SU-DHL-6 (cell line): Measurements from ENCODE around the gene IFT52.

Source experiments
- H2AFZ ChIP-seq: fragments of 200-600 bp; sonication (generic); 2 replicates; pipeline ENCODE4 v1.6.1; 2014; ENCODE audit warnings: low read depth, mild to moderate bottlenecking, moderate library complexity, mixed read lengths, antibody characterized with exemption, low read length; ENCODE audit not compliant: severe bottlenecking
- H3F3A ChIP-seq: fragments of 200-600 bp; shearing (Covaris generic); 2 replicates; pipeline ENCODE4 v1.6.0; 2016; ENCODE audit warnings: antibody characterized with exemption, mild to moderate bottlenecking; ENCODE audit not compliant: insufficient read depth
- H3K27ac ChIP-seq: fragments of 200-600 bp; sonication (generic); 2 replicates; pipeline ENCODE4 v1.5.1; 2016; ENCODE audit warnings: low read depth, mild to moderate bottlenecking, low read length, moderate library complexity, mixed read lengths
- H3K27me3 ChIP-seq: fragments of 200-600 bp; sonication (generic), shearing (Covaris generic); 2 replicates; pipeline ENCODE4 v1.6.0; 2014; ENCODE audit warnings: mild to moderate bottlenecking, low read length
- H3K36me3 ChIP-seq: fragments of 200-600 bp; sonication (generic); 2 replicates; pipeline ENCODE4 v1.6.1; 2014; ENCODE audit warnings: mild to moderate bottlenecking, low read length, mixed read lengths
- H3K4me2 ChIP-seq: fragments of 300-600, 200-600 bp; shearing (Covaris generic), sonication (generic); 2 replicates; pipeline ENCODE4 v1.6.0; 2014; ENCODE audit warnings: low read length, low read depth, mild to moderate bottlenecking; ENCODE audit not compliant: poor library complexity, severe bottlenecking
- H3K4me3 ChIP-seq: fragments of 200-600 bp; sonication (generic); 2 replicates; pipeline ENCODE4 v1.5.1; 2014; ENCODE audit warnings: antibody characterized with exemption, low read length, mild to moderate bottlenecking, mixed read lengths; ENCODE audit not compliant: insufficient read depth, poor library complexity, severe bottlenecking
- H3K79me2 ChIP-seq: fragments of 200-600 bp; sonication (generic); 2 replicates; pipeline ENCODE4 v1.6.1; 2014; ENCODE audit warnings: mild to moderate bottlenecking, low read length, moderate library complexity; ENCODE audit not compliant: insufficient read depth
- H3K9ac ChIP-seq: fragments of 200-600 bp; sonication (generic); 2 replicates; pipeline ENCODE4 v1.7.0; 2014; ENCODE audit warnings: mild to moderate bottlenecking, low read length
- H3K9me2 ChIP-seq: fragments of 200-600 bp; sonication (generic); replicated peaks from 2 replicates; pipeline ENCODE4 v1.6.1; 2014; ENCODE audit warnings: low read length; ENCODE audit not compliant: insufficient read depth
- H3K9me3 ChIP-seq: fragments of 200-600 bp; sonication (generic); 2 replicates; pipeline ENCODE4 v1.6.1; 2014; ENCODE audit warnings: low read length, mixed read lengths; ENCODE audit not compliant: insufficient read depth
- H4K20me1 ChIP-seq: fragments of 200-600 bp; sonication (generic); 2 replicates; pipeline ENCODE4 v1.6.1; 2014; ENCODE audit warnings: low read depth, mild to moderate bottlenecking, antibody characterized with exemption, low read length, moderate library complexity, mixed read lengths
- CTCF ChIP-seq: fragments of 200-600 bp; sonication (generic); IDR thresholded peaks from one replicate; pipeline ENCODE4 v1.5.1; 2017; ENCODE audit warnings: antibody characterized with exemption, mild to moderate bottlenecking, low read length, moderate library complexity; ENCODE audit not compliant: insufficient read depth, poor library complexity, severe bottlenecking
- EZH2phosphoT487 ChIP-seq: fragments of 200-600 bp; sonication (generic), shearing (Covaris generic); conservative IDR thresholded peaks from 2 replicates; pipeline ENCODE4 v1.6.1; 2018; ENCODE audit warnings: mild to moderate bottlenecking, antibody characterized with exemption, low read length, moderate library complexity, mixed read lengths

IFT52 gene

GRCh38 chr20:43570496-43570895 lies 20.2 kb upstream of the IFT52 start:
- Histone ChIP-seq H2AFZ (no peak overlapping the region), H3K9me3 (no peaks in the 10 kb centered on the region), H4K20me1 (no peaks in the 10 kb centered on the region), H3K9ac (no peak overlapping the region), H3K79me2 (no peaks in the 10 kb centered on the region), H3K36me3 (no peaks in the 10 kb centered on the region), H3K9me2 (no peaks in the 10 kb centered on the region), H3K27me3 (no peaks in the 10 kb centered on the region), H3F3A (no peaks in the 10 kb centered on the region), H3K4me2 (no peak overlapping the region), H3K4me3 (no peak overlapping the region), H3K27ac (no peak overlapping the region)
- TF ChIP-seq CTCF (no peak), EZH2phosphoT487 (no peak)

GRCh38 chr20:43571310-43571709 lies 19.4 kb upstream of the IFT52 start:
- Histone ChIP-seq H3K36me3 (no peaks in the 10 kb centered on the region), H2AFZ (no peak overlapping the region), H3K9me3 (no peaks in the 10 kb centered on the region), H3K9ac (no peak overlapping the region), H3K4me2 (no peak overlapping the region), H3K27me3 (no peaks in the 10 kb centered on the region), H4K20me1 (no peaks in the 10 kb centered on the region), H3K9me2 (no peaks in the 10 kb centered on the region), H3F3A (no peaks in the 10 kb centered on the region), H3K79me2 (no peaks in the 10 kb centered on the region), H3K27ac (no peak overlapping the region), H3K4me3 (no peak overlapping the region)
- TF ChIP-seq EZH2phosphoT487 (no peak), CTCF (no peak)

- no peak overlapping the region for H3K27ac ChIP-seq
- no peak overlapping the region for H3K4me2 ChIP-seq
- no peaks in the 10 kb centered on the region for H3K36me3 ChIP-seq
- no peaks in the 10 kb centered on the region for H4K20me1 ChIP-seq
- no peaks in the 10 kb centered on the region for H3K27me3 ChIP-seq
- H2AFZ ChIP-seq, result no peak overlapping the region
- H3K9me3 ChIP-seq, result no peaks in the 10 kb centered on the region
- H3K79me2 ChIP-seq, result no peaks in the 10 kb centered on the region
- H3K4me3 ChIP-seq, result no peak overlapping the region
- TF ChIP-seq CTCF (no peak), EZH2phosphoT487 (no peak)
- no peak overlapping the region for H3K9ac ChIP-seq
- no peaks in the 10 kb centered on the region for H3K9me2 ChIP-seq
- H3F3A ChIP-seq, result no peaks in the 10 kb centered on the region
These were observed 19.0 kb upstream of the IFT52 start for GRCh38 chr20:43571771-43572170.

GRCh38 chr20:43572891-43573290 lies 17.8 kb upstream of the IFT52 start:
- Histone ChIP-seq H3K27ac (no peak overlapping the region), H2AFZ (no peak overlapping the region), H3K27me3 (no peaks in the 10 kb centered on the region), H3K9me3 (no peaks in the 10 kb centered on the region), H4K20me1 (no peaks in the 10 kb centered on the region), H3K9me2 (no peaks in the 10 kb centered on the region), H3K9ac (no peak overlapping the region), H3K4me3 (no peak overlapping the region), H3K79me2 (no peaks in the 10 kb centered on the region), H3K4me2 (no peak overlapping the region), H3F3A (no peaks in the 10 kb centered on the region), H3K36me3 (no peaks in the 10 kb centered on the region)
- no peak for TF ChIP-seq CTCF
- no peak for TF ChIP-seq EZH2phosphoT487
